Endometrial microvascular endothelial cells (primary cell): ENCODE results near the gene TMEM217. TPM values are rescaled to one million over a fixed set of nuclear protein-coding genes. Genes with fewer than 3 reads are reported as not detected.

Experiments
- in situ Hi-C: cut with HindIII; loops from 2 replicates; pipeline ENCODE4 v1.10.0; 2017; ENCODE audit warnings: low sequenced_read_pairs, low pct_unique_long_range_greater_than_20kb; ENCODE audit errors: inconsistent ontology term
- total RNA-seq: library from RNA; depleted of rRNA; stranded (reverse); fragments of >200 nt; gene quantifications from one replicate; pipeline ENCODE4 v1.2.3, GENCODE V29; 2015; ENCODE audit errors: inconsistent ontology term

The TMEM217 gene
- total RNA-seq, 1 donor from 2014 or later: 28.2 TPM

- in situ Hi-C loops: no loop called here
Observed at GRCh38 chr6:37283268-37283667, 25.3 kb upstream of the TMEM217 start.

- in situ Hi-C loops: no loop called here
Observed at GRCh38 chr6:37282371-37282770, 24.4 kb upstream of the TMEM217 start.

GRCh38 chr6:37280162-37280887 lies 22.4 kb upstream of the TMEM217 start:
- in situ Hi-C loops: no loop called here

DNA sequence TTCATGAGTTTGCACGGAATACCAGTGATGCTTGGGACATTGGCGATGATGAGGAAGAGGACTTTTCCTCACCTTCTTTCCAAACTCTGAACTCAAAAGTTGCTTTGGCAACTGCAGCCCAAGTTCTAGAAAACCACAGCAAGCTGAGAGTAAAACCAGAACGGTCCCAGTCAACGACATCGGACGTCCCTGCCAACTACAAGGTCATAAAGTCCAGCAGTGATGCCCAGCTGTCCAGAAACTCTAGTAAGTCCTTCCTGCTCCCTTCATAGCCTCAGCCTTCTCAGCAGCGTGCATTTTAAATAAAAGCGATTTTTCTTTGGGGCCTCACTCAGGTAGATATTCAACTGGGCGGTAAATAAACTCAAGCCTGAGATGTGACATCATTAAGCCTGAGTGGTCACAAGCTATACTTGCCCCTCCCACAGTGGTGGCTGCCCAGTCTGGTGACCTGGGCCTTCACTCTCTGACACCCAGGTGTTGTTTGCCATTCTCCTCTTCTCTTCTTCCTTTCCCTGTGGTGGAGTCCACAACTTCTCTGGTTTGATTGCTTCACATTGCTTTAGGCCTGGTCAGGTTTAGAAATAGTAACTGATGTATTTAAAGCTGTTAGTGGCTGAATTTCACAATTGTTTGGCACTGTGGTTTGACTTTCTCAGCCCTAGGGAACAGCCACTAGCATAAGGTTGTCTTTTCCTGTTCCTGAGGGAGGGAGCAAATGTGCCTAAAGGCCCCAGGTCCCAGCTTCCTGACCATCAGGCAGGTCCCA lies 21.6 kb upstream of the TMEM217 start:
- in situ Hi-C loops: no loop called here

- in situ Hi-C loops: no loop called here
Observed at GRCh38 chr6:37277001-37277409, 19.1 kb upstream of the TMEM217 start.

- in situ Hi-C loops: no loop called here
Observed at GRCh38 chr6:37275350-37275749, 17.4 kb upstream of the TMEM217 start.

DNA sequence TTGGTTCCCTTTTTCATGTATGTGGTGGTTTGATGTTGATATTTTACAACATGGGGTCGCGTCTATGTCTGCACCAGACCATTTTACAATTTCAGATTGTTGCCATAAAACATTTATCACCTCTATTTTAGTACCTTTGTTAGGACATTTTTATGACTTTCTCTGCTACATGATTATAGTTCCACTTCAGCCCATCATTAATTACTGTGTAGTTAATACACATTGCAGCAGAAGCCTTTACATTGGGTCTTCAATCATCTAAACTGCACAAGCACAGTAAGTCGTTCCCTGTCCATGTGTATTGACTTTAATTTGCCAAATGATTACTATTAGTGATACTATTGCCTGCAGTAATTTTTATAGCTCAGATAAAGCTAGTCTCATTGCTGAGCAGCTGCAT lies 15.7 kb upstream of the TMEM217 start:
- in situ Hi-C loops: no loop called here

DNA sequence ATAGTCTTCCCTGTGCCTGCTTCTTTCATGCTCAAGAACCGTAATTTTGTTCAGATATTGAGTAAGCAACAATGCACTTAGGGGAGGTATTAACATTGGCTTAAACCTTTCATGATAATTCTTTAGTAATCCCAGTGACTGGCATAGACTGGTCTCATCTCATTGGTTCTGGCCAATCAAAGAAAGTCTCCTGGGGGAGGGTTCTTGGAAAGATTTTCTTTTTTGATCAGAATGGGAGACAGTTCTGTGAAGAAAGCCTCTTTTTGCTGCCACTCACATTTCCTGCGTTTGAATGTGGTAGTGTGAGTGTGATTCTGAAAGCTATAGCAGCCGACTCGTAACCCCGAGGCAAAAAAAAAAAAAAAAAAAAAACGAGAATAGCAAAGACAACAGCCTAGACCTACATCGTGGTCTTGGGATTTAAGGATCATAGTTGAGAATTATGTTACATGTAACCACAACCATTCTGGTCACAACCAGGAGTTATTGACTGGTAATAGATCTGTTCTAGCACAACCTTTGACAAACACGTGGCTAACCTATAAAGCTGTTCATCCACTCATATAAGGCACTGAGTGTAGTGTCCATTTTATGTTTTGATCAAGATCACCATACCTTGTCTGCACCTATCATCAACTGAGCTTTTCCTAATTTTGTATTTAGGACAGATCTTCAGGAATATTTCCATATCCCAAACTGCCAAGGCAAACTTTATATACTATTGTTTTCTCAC lies 15.1 kb upstream of the TMEM217 start:
- in situ Hi-C loops: no loop called here

DNA sequence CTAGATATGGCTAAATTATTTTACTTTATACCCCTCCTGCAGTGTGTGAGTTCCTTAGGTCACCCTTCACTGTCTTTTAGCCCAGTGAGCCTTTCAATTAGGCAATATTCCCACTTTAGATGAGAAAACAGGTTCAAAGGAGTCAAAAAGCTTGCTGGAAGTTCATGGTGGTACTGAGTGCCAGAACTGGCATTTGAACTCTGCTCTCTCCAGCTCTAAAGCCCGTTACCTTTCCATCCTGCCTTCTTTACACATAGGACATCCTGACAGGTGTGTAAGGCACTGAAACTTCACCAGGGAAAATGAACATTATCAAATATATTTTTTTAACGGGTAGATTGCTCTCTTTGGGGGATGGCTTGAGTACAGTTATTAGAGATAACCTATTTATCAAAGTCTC lies 11.2 kb upstream of the TMEM217 start:
- in situ Hi-C loops: no loop called here

DNA sequence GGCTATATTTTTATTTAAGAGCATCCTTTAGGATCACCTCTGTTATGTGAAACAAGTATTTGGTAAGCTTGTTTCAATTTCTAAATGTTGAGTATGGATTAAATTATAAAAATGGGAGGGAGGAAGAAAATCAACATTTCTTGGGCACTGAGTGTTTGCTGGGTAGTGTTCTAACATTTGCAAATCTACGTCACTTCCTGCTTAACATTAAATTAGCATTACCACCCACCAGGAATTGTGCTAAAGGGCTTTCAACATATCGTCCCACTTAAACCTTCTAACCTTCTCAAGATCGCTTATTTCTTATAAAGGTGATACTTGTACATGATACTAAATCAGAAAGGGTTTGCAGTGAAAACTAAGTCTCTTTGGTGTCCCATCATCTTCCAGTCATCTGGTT lies 7.9 kb upstream of the TMEM217 start:
- in situ Hi-C loops: no loop called here

- in situ Hi-C loops: no loop called here
Observed at GRCh38 chr6:37265001-37265400, 7.1 kb upstream of the TMEM217 start.

GRCh38 chr6:37262446-37263026 lies 4.6 kb upstream of the TMEM217 start:
- in situ Hi-C loops: no loop called here

DNA sequence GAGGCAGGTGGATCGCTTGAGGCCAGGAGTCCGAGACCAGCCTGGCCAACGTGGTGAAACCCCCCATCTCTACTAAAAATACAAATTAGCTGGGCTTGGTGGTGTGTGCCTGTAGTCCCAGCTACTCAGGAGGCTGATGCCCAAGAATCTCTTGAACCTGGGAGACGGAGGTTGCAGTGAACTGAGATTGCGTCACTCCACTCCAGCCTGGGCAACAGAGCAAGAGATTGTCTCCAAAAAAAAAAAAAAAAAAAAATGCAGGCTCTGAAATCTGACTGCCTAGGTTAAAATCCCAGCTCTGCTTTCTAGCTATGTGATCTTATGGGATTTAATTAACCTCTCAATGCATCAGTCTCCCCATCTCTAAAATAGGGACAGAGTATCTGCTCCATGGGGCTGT lies 3.3 kb upstream of the TMEM217 start:
- in situ Hi-C loops: no loop called here

- in situ Hi-C loops: no loop called here
Observed at GRCh38 chr6:37260444-37260843, 2.5 kb upstream of the TMEM217 start.

GRCh38 chr6:37260040-37260439 lies 2.1 kb upstream of the TMEM217 start:
- in situ Hi-C loops: no loop called here

DNA sequence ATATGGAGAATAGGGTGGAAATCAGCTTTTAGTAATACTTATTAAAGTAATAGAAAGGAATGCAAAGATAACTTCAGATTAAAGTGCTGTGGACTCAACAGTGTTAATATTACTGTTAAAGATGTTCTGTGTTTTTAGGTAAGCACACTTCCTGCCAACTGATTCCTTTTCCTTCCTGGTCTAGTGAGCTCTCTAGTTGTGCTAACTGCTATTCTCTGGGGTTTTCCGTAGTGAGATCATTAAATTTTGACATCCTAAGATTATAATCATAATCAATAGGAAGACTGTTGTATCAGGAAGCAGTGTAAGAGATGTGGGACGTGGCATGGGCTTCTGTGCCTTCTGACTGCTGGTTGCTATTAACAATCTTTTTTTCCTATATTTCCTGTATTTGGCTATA lies 1.2 kb upstream of the TMEM217 start:
- in situ Hi-C loops: no loop called here

DNA sequence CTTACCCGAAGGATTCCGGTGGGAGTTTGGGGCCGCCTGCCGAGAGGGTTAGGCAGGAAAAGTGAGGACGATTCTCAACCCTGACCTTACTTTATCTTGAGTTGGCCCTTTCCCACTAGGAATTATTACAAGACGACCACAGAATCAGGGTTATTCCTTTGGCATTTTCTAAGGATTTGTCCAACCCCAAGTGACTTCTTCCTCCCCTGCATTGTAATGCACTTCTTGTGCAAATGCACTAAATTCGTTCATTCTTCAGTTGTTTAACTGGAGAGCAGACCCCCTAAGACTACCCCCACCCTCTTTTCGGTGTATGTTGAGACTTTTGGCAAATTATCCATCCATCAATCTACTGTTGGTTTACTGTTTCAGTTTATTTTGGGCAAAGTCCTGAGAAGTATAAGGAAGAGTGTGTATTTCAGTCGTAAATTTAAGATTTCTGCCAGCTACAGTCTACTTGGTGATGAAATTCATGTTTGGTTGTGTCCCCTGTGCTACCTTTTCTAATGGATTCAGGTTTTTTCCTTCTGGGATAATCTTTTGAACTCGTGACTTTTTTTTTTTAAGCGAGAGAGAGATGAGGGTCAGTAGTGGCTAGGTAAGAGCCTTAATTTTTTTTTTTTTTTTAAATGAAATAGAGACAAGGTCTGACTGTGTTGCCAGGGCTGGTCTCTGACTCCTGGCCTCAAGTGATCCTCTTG lies 611 bp upstream of the TMEM217 start:
- in situ Hi-C loops: no loop called here

- in situ Hi-C loops: no loop called here
Observed at GRCh38 chr6:37257320-37257633, 667 bp downstream of the TMEM217 start.

GRCh38 chr6:37256692-37257319 lies 1.1 kb downstream of the TMEM217 start:
- in situ Hi-C loops: no loop called here
